ENCODE measurements around the gene TACC3. TPM values are rescaled to one million over a fixed set of nuclear protein-coding genes. Genes with fewer than 3 reads are reported as not detected.

The TACC3 gene
- total RNA-seq, 4 donors from 2014 or later = 8.6 to 15.0 (median 11.9) TPM

DNA sequence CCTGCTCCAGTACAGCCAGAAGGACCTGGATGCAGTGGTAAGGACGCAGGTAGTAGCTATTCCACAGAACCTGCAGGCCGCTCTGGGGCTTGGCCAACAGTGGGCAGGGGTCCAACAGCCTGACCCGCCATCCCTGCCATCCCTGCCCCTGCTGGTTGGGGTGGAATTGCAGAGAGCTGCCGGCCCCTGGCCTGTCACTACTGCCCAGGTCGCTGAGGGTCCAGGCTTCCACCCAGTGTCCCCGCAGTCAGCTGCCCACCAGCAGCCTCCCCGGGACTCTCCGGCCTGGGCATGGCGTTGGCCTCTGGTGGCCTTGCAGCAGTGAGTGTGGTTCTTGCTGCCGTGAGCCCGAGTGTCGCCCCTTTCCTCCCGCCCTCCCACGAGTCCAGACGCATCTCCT lies 16.3 kb downstream of the TACC3 start:
- no peak overlapping the region for H3K4me3 ChIP-seq
- DNase-seq (ENCODE audit: low spot score in 2 of 2) = no peak
- H3K27me3 ChIP-seq = no peaks in the 10 kb centered on the region
- peaks cover 0 to 75% (median 9%) of the 10 kb centered on the region in 3 donors for H3K36me3 ChIP-seq
- WGBS, 2 donors = 96 to 98% methylated on average over 11 to 15 of the region's 15 CpGs
- peaks cover 0 to 11% (median 0%) of the 10 kb centered on the region in 4 donors for H3K9me3 ChIP-seq
- H3K27ac ChIP-seq = no peak overlapping the region
- no peaks in the 10 kb centered on the region for H3K4me1 ChIP-seq
- no peak for TF ChIP-seq EP300 (IDR thresholded peaks at IDR 0.05)
- no peak for TF ChIP-seq POLR2A (IDR thresholded peaks at IDR 0.05)
- TF ChIP-seq, protein P1, sequence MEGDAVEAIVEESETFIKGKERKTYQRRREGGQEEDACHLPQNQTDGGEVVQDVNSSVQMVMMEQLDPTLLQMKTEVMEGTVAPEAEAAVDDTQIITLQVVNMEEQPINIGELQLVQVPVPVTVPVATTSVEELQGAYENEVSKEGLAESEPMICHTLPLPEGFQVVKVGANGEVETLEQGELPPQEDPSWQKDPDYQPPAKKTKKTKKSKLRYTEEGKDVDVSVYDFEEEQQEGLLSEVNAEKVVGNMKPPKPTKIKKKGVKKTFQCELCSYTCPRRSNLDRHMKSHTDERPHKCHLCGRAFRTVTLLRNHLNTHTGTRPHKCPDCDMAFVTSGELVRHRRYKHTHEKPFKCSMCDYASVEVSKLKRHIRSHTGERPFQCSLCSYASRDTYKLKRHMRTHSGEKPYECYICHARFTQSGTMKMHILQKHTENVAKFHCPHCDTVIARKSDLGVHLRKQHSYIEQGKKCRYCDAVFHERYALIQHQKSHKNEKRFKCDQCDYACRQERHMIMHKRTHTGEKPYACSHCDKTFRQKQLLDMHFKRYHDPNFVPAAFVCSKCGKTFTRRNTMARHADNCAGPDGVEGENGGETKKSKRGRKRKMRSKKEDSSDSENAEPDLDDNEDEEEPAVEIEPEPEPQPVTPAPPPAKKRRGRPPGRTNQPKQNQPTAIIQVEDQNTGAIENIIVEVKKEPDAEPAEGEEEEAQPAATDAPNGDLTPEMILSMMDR (IDR thresholded peaks at IDR 0.05) = no peak

DNA sequence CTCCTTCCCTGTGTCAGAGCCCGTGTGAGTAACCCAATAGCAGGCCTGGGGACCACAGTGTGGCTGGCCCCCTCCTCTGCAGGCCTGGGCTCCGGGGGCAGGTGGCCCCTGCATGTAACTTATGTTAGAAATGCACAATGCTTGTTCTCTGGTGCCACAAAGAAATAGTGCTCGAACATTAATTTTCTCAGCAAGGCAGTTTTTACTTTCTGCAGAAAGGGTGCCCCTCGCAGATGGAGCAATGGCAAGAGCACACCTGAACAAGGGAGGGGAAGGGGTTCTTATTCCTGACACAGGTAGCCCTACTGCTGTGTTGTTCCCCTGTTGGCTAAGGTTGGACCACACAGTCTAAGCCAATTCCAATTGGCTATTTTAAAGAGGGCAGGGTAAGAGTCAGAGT lies 17.1 kb downstream of the TACC3 start:
- H3K4me1 ChIP-seq = no peaks in the 10 kb centered on the region
- DNase-seq (ENCODE audit: low spot score in 2 of 2) = no peak
- no peaks in the 10 kb centered on the region for H3K27me3 ChIP-seq
- peaks cover 0 to 11% (median 0%) of the 10 kb centered on the region in 4 donors for H3K9me3 ChIP-seq
- H3K27ac ChIP-seq = no peak overlapping the region
- peaks cover 0 to 75% (median 9%) of the 10 kb centered on the region in 3 donors for H3K36me3 ChIP-seq
- WGBS, 2 donors = 99 to 100% methylated on average over 3 to 4 of the region's 4 CpGs
- no peak overlapping the region for H3K4me3 ChIP-seq
- TF ChIP-seq EP300 (IDR thresholded peaks at IDR 0.05) = no peak
- TF ChIP-seq, protein P1 (IDR thresholded peaks at IDR 0.05) = no peak
- no peak for TF ChIP-seq POLR2A (IDR thresholded peaks at IDR 0.05)

DNA sequence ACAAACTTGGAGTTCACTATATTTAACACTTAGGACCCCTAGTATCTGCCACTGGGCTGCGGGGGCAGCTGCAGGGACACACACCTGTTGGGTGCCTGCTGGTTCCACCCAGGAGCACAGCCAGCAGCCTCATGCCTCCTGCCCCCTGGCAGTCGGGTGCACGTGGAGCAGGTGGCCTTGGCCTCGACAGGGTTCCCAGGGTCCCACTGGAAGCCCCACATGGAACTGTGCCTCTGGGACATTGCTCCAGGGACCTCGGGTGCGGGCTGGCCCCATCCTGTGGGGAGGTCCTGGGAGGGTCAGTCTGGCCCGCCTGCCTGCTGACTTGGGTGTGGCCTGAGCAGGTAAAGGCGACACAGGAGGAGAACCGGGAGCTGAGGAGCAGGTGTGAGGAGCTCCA lies 18.0 kb downstream of the TACC3 start:
- 91 to 93% methylated on average over 9 of the region's 9 CpGs for WGBS, 2 donors
- TF ChIP-seq EP300 (IDR thresholded peaks at IDR 0.05) (no peak), POLR2A (IDR thresholded peaks at IDR 0.05) (no peak)
- TF ChIP-seq, protein P1 (IDR thresholded peaks at IDR 0.05) = no peak
- no peak overlapping the region for H3K4me3 ChIP-seq
- DNase-seq (ENCODE audit: low spot score in 2 of 2) = no peak
- no peak overlapping the region for H3K27ac ChIP-seq
- H3K9me3 ChIP-seq = peaks cover 0 to 11% (median 0%) of the 10 kb centered on the region in 4 donors
- H3K27me3 ChIP-seq = no peaks in the 10 kb centered on the region
- peaks cover 0 to 84% (median 9%) of the 10 kb centered on the region in 3 donors for H3K36me3 ChIP-seq
- no peaks in the 10 kb centered on the region for H3K4me1 ChIP-seq

DNA sequence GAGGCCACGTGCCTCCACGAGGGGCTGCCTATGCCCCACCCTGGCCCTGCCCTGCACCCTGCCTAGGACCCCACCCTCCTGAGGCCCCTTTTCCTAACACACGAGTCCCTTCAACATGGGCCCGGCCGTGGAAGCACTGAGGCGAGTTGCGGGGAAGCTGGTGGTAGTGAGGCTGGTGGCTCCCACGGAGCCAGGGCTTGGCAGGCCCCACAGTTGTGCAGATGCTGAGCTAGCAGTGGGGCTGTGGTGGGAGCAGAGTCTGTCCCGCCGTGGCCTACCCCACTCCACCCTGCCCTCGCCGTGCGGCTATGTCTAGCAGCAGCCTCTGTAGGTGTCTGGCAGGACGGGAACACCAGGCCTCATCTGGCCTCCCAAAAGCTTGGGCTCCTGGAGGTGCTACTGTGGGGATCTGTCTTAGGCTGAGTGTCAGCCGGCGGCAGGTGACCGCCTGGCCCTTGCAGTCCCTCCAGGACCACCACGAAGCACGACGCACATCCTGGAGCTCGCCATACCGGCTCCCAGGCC lies 18.8 kb downstream of the TACC3 start:
- 88 to 94% methylated on average over 10 to 20 of the region's 22 CpGs for WGBS, 2 donors
- Histone ChIP-seq H3K4me3 (no peak overlapping the region), H3K9me3 (peaks cover 0 to 11% (median 0%) of the 10 kb centered on the region in 4 donors), H3K4me1 (no peaks in the 10 kb centered on the region), H3K36me3 (peaks cover 0 to 83% (median 9%) of the 10 kb centered on the region in 3 donors), H3K27ac (no peak overlapping the region), H3K27me3 (no peaks in the 10 kb centered on the region)
- no peak for TF ChIP-seq EP300 (IDR thresholded peaks at IDR 0.05)
- TF ChIP-seq POLR2A (IDR thresholded peaks at IDR 0.05) = no peak
- TF ChIP-seq, protein P1 (IDR thresholded peaks at IDR 0.05) = no peak
- no peak for DNase-seq (ENCODE audit: low spot score in 2 of 2)

DNA sequence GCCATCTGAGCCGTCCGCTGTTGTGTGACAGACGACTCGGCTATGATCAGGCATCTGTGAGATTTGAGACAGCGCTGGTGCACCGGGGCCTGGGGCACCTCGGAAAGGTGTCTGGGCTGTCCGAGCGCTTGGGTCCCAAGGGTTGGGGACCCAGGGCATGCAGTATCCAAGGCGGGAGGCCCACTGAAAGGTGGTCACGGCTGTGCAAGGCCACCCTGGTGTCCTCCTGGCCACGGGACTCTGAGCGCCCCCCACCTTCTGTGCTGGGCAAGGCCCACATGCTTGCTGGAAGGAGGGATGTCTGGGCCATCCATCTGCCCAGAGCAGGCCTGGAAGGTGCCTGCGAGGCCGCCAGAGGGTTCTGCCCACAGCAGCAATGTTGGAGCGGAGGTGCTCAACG lies 19.9 kb downstream of the TACC3 start:
- Histone ChIP-seq H3K4me3 (no peak overlapping the region), H3K27me3 (no peaks in the 10 kb centered on the region), H3K9me3 (peaks cover 0 to 11% (median 0%) of the 10 kb centered on the region in 4 donors), H3K27ac (no peak overlapping the region), H3K4me1 (peaks cover 0 to 3% (median 0%) of the 10 kb centered on the region in 4 donors), H3K36me3 (peaks cover 0 to 78% (median 9%) of the 10 kb centered on the region in 3 donors)
- no peak for DNase-seq (ENCODE audit: low spot score in 2 of 2)
- WGBS, 2 donors = 88 to 99% methylated on average over 8 to 16 of the region's 17 CpGs
- TF ChIP-seq, protein P1 (IDR thresholded peaks at IDR 0.05) = no peak
- TF ChIP-seq POLR2A (IDR thresholded peaks at IDR 0.05) (no peak), EP300 (IDR thresholded peaks at IDR 0.05) (no peak)
